NCI-H1105 (cell line): ENCODE measurements around the gene ATP8A2.

Experiments used
- DNase-seq: peaks from one replicate; lab custom pipeline; 2025; lab: John Stamatoyannopoulos, UW

Gene ATP8A2

DNA sequence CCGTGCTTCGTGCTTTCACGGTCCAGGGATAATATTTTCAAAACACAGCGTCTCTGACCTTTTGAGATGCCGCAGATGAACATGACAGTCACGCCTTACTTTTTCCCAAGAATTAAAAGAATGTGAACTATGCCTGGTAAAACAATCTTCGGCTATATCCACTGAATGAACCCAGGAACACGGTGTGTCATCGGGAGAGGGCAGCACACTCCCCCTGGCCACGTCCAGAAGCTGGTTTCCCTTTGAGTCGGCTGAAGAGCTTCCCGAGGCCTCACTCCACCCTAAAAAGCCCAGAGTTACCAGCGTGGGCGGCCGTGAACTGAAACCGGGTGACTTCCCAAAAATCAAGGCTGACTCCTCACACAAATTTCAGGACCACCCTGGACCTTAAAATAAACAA lies 702.9 kb downstream of the ATP8A2 start:
- DNase-seq: no peak
